IMR-90 (cell line): ENCODE results near the gene VPS37C. TPM values are rescaled to one million over a fixed set of nuclear protein-coding genes. Genes with fewer than 3 reads are reported as not detected.

ENCODE experiments used
- ATAC-seq: fragments of 200-7000 bp; cut with Tn5 transposase; 2 replicates; pipeline ENCODE4 v1.9.1; 2020; ENCODE audit warnings: low read depth, mild to moderate bottlenecking, moderate library complexity
- BruUV-seq: library from RNA; stranded (reverse); fragments of 400-500 nt; replicated peaks from 2 replicates; lab custom pipeline; 2021; lab: Mats Ljungman, UMichigan
- CTCF ChIA-PET: fragments of 300-600 bp; formaldehyde crosslinking; extraction: SDS; loops from one replicate; lab custom pipeline; 2021; ENCODE audit warnings: antibody characterized with exemption; lab: Yijun Ruan, JAX
- POLR2A ChIA-PET: fragments of 300-600 bp; sonication (Branson Sonifier 250); formaldehyde crosslinking; loops from one replicate; lab custom pipeline; 2022; ENCODE audit warnings: antibody characterized with exemption; ENCODE audit not compliant: unreplicated experiment; lab: Charles Lee
- DNase-seq: peaks from one replicate; pipeline ENCODE4 v3.0.0; 2013
- H2AFZ ChIP-seq: replicated peaks from 2 replicates; pipeline ENCODE3; 2013; ENCODE audit warnings: low read length, mild to moderate bottlenecking; ENCODE audit not compliant: poor library complexity
- H2AK5ac ChIP-seq: 2 replicates; pipeline ENCODE4 v1.6.1; 2013; ENCODE audit warnings: low read depth, low read length, inconsistent platforms
- H2AK9ac ChIP-seq: replicated peaks from 2 replicates; pipeline ENCODE3; 2013; ENCODE audit warnings: mild to moderate bottlenecking, low read depth, low read length, moderate library complexity; ENCODE audit not compliant: poor library complexity
- H2BK120ac ChIP-seq: 2 replicates; pipeline ENCODE4 v1.6.1; 2013; ENCODE audit warnings: low read depth, low read length, inconsistent platforms
- H2BK15ac ChIP-seq: 3 replicates; pipeline ENCODE4 v1.6.1; 2013; ENCODE audit warnings: low read depth, low read length, inconsistent platforms
- H2BK20ac ChIP-seq: 2 replicates; pipeline ENCODE4 v1.6.1; 2013; ENCODE audit warnings: low read depth, mild to moderate bottlenecking, inconsistent platforms, low read length, moderate library complexity
- H2BK5ac ChIP-seq: 2 replicates; pipeline ENCODE4 v1.6.1; 2013; ENCODE audit warnings: mild to moderate bottlenecking, low read depth, low read length, inconsistent platforms; ENCODE audit not compliant: poor library complexity, severe bottlenecking
- H3K14ac ChIP-seq: replicated peaks from 2 replicates; pipeline ENCODE4 v1.6.1; 2013; ENCODE audit warnings: low read depth, low read length, inconsistent platforms
- H3K18ac ChIP-seq: 2 replicates; pipeline ENCODE4 v1.6.1; 2013; ENCODE audit warnings: low read depth, low read length, control low read depth
- H3K23ac ChIP-seq: 2 replicates; pipeline ENCODE4 v1.6.1; 2013; ENCODE audit warnings: low read depth, low read length, inconsistent platforms
- H3K27ac ChIP-seq: 2 replicates; pipeline ENCODE4 v1.5.1; 2013; ENCODE audit warnings: mild to moderate bottlenecking, control low read depth, low read length; ENCODE audit not compliant: insufficient read depth
- H3K27me3 ChIP-seq: 2 replicates; pipeline ENCODE4 v1.6.1; 2013; ENCODE audit warnings: low read length; ENCODE audit not compliant: control insufficient read depth, insufficient read depth
- H3K36me3 ChIP-seq: 2 replicates; pipeline ENCODE4 v1.6.1; 2013; ENCODE audit warnings: low read length, mixed read lengths; ENCODE audit not compliant: control insufficient read depth, insufficient read depth
- H3K4ac ChIP-seq: 2 replicates; pipeline ENCODE4 v1.6.1; 2013; ENCODE audit warnings: low read depth, low read length, inconsistent platforms
- H3K4me1 ChIP-seq: 2 replicates; pipeline ENCODE4 v1.6.1; 2013; ENCODE audit warnings: low read length, mixed read lengths; ENCODE audit not compliant: control insufficient read depth, insufficient read depth
- H3K4me2 ChIP-seq: 2 replicates; pipeline ENCODE4 v1.6.1; 2013; ENCODE audit warnings: low read depth, mild to moderate bottlenecking, control low read depth, low read length, moderate library complexity
- H3K4me3 ChIP-seq: 2 replicates; pipeline ENCODE4 v1.5.1; 2013; ENCODE audit warnings: low read depth, mild to moderate bottlenecking, control low read depth, low read length, moderate library complexity; ENCODE audit not compliant: insufficient read depth
- H3K56ac ChIP-seq: 2 replicates; pipeline ENCODE4 v1.6.1; 2013; ENCODE audit warnings: low read length, inconsistent platforms; ENCODE audit not compliant: insufficient read depth; ENCODE audit errors: extremely low read depth
- H3K79me1 ChIP-seq, 2 experiments: 2 replicates each; pipeline ENCODE4 v1.6.1; 2013; ENCODE audit warnings: low read length in 2 of 2, inconsistent platforms in 1 of 2, low read depth in 1 of 2
- H3K9ac ChIP-seq: 2 replicates; pipeline ENCODE4 v1.6.1; 2013; ENCODE audit warnings: low read depth, low read length, control low read depth
- H3K9me1 ChIP-seq: 2 replicates; pipeline ENCODE4 v1.6.1; 2013; ENCODE audit warnings: low read length, inconsistent platforms; ENCODE audit not compliant: insufficient read depth
- H3K9me3 ChIP-seq: 2 replicates; pipeline ENCODE4 v1.6.1; 2013; ENCODE audit warnings: low read length; ENCODE audit not compliant: control insufficient read depth, insufficient read depth
- H4K20me1 ChIP-seq: 2 replicates; pipeline ENCODE4 v1.6.1; 2013; ENCODE audit warnings: low read length, inconsistent platforms; ENCODE audit not compliant: insufficient read depth
- H4K5ac ChIP-seq: 2 replicates; pipeline ENCODE4 v1.6.1; 2013; ENCODE audit warnings: mild to moderate bottlenecking, low read depth, low read length, control low read depth
- H4K8ac ChIP-seq, 2 experiments: 2 replicates each; pipeline ENCODE4 v1.6.1; 2013; ENCODE audit warnings: low read depth in 2 of 2, low read length in 2 of 2, control low read depth in 1 of 2, inconsistent platforms in 1 of 2
- H4K91ac ChIP-seq: 2 replicates; pipeline ENCODE4 v1.6.1; 2013; ENCODE audit warnings: low read depth, low read length, inconsistent platforms; ENCODE audit not compliant: insufficient read depth
- CHD1 ChIP-seq: IDR thresholded peaks from 2 replicates; pipeline ENCODE4 v1.6.1; 2012; ENCODE audit warnings: low read depth, low read length, improper control_type of control experiment
- FOS ChIP-seq: fragments of 150-350 bp; IDR thresholded peaks from 2 replicates; pipeline ENCODE4 v1.6.1; 2016; ENCODE audit warnings: low read depth, low read length
- MAFK ChIP-seq: IDR thresholded peaks from 2 replicates; pipeline ENCODE4 v1.6.1; 2012; ENCODE audit warnings: low read depth, low read length, improper control_type of control experiment
- RFX5 ChIP-seq: IDR thresholded peaks from 2 replicates; pipeline ENCODE4 v1.8.0; 2012; ENCODE audit warnings: low read depth, mild to moderate bottlenecking, low read length, moderate library complexity
- SMC3 ChIP-seq: fragments of 150-350 bp; IDR thresholded peaks from 2 replicates; pipeline ENCODE4 v1.6.1; 2016; ENCODE audit warnings: low read depth, mild to moderate bottlenecking, antibody characterized with exemption, low read length, moderate library complexity
- WGBS, 2 experiments: methylation state at CpG; one replicate each; pipeline versions ENCODE4 v1.1.5 to v1.1.7; 2013; ENCODE audit warnings: missing lambda C conversion rate in 2 of 2; ENCODE audit not compliant: insufficient read length in 1 of 2; ENCODE audit errors: extremely low coverage in 2 of 2; 5-methylcytosine and 5-hydroxymethylcytosine counted together
- dilution Hi-C: fragments of 300-500 bp; cut with HindIII; formaldehyde crosslinking; loops from one replicate; pipeline ENCODE4 v1.14.3; 2018; ENCODE audit warnings: low sequenced_read_pairs; ENCODE audit not compliant: unreplicated experiment
- in situ Hi-C: fragments of 300-500 bp; cut with MboI; formaldehyde crosslinking; loops from 3 replicates; pipeline ENCODE4 v1.14.3; 2019; ENCODE audit warnings: low sequenced_read_pairs, inconsistent platforms, mixed read lengths
- intact Hi-C: fragments of 100-400 bp; cut with micrococcal nuclease; formaldehyde crosslinking; loops from 2 replicates; pipeline ENCODE4 v1.10.0; 2022
- polyA plus RNA-seq, 3 experiments: library from polyadenylated mRNA; depleted of rRNA; stranded (reverse); fragments of >200 nt; gene quantifications; 2 replicates each; pipeline ENCODE4 v1.2.3, GENCODE V29; 2012; ENCODE audit warnings: low replicate concordance in 1 of 3
- total RNA-seq: library from RNA; depleted of rRNA; stranded (reverse); fragments of >200 nt; gene quantifications from 2 replicates; pipeline ENCODE4 v1.2.3, GENCODE V29; 2012

Gene VPS37C
- total and polyA plus RNA-seq, 2 of the 4 experiments (the other 2 are of a cell fraction), result 3.2 to 13.2 TPM

DNA sequence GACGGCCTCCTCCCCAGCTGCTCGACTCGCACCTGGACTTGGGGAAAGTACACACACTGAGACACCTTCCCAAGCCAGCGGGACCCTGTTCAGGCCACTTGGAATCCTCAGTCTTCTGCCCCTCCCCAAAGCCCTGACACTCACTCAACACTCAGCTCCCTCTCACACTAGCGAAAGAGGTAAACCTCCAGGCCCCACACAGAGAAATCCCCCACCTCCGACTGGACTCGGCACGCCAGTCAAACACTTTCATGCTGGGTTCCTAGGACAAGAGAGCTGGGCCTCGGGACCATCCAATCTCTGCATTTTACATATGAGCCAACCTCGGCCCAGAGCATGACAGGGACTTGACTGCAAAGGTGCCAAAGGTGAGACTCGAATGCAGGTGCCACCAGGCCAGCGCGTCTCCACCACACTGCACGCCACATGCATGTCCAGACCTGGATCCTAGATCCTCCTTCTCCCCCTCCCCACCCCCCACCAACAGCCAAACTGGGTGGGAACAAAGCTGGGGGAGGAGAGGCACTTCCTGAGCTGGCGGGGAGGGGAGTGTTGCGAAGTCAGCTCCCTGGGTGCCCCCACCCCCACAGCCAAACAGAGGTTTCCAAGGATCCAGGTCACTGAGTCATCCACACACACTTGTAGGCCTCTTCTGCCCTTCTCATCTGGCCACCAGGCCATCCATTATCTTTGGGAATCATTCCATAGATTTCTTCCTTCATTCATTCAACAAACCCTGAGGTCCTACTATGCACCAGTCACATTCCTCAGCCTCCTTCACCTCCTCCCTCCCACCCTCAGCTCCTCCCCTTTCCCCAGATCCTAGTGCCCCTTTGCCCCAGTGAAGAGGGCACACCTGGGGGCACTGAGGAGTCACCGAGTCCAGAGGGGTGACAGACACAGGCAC lies 69.6 kb downstream of the VPS37C start:
- ChIA-PET POLR2A (no interaction called here), CTCF (no interaction called here)
- no peak overlapping the region for H4K8ac ChIP-seq
- no peak overlapping the region for H2BK120ac ChIP-seq
- H3K36me3 ChIP-seq, result no peaks in the 10 kb centered on the region
- peaks cover 8% of the 10 kb centered on the region for H3K27me3 ChIP-seq
- 73% methylated on average over 3 of the region's 17 CpGs; no CpG with 5 or more reads in 1 of the 2 experiments for WGBS, 2 experiments
- H2AK9ac ChIP-seq, result no peak overlapping the region
- no peak overlapping the region for H3K4me2 ChIP-seq
- H3K18ac ChIP-seq, result no peak overlapping the region
- intact Hi-C loops (no loop called here), dilution Hi-C loops (no loop called here), in situ Hi-C loops (no loop called here)
- H2AK5ac ChIP-seq, result no peak overlapping the region
- no peak overlapping the region for H3K27ac ChIP-seq
- no peak overlapping the region for H3K4ac ChIP-seq
- no peak overlapping the region for H3K23ac ChIP-seq
- no peak overlapping the region for H2BK15ac ChIP-seq
- no peak overlapping the region for H2BK20ac ChIP-seq
- H3K9ac ChIP-seq, result no peak overlapping the region
- no peak; the same call in 1 of the 2 replicates for ATAC-seq
- no peak for TF ChIP-seq CHD1
- TF ChIP-seq FOS, result no peak
- no peak for TF ChIP-seq RFX5
- no peak for TF ChIP-seq MAFK
- TF ChIP-seq SMC3, result no peak
- H2AFZ ChIP-seq, result no peak overlapping the region
- no peak overlapping the region for H4K5ac ChIP-seq
- no peaks in the 10 kb centered on the region for H3K9me3 ChIP-seq
- H3K4me3 ChIP-seq, result no peak overlapping the region
- H2BK5ac ChIP-seq, result no peak overlapping the region
- H3K56ac ChIP-seq, result no peak overlapping the region
- no peaks in the 10 kb centered on the region for H4K20me1 ChIP-seq
- H4K91ac ChIP-seq, result no peak overlapping the region
- no peaks in the 10 kb centered on the region for H3K4me1 ChIP-seq
- H3K9me1 ChIP-seq, result no peaks in the 10 kb centered on the region; the same call in 1 of the 2 replicates
- no peak overlapping the region for H3K14ac ChIP-seq
- peak; percentile 12 for DNase-seq
- H3K79me1 ChIP-seq, result no peaks in the 10 kb centered on the region
- BruUV-seq, result no TSS peak
